ENCODE results near the gene ATP8B1.
"Not testable (repeated sequence)": the region's sequence is repeated elsewhere in the genome, so short reads cannot be mapped to it uniquely, and the experiment has no call there.

Gene ATP8B1

GRCh38 chr18:57803103-57803969, at the start of gene ATP8B1:
Gene ATP8B1, minus strand, starts transcription at chr18:57803315. Its CDS starts 71,508 bp downstream, at chr18:57731807.
- DNase-seq = no peak

GRCh38 chr18:57850063-57850462, 46.9 kb upstream of the ATP8B1 start:
- no peak for DNase-seq

GRCh38 chr18:57848374-57848773, 45.3 kb upstream of the ATP8B1 start:
- not testable (repeated sequence) for DNase-seq

GRCh38 chr18:57847431-57847830, 44.3 kb upstream of the ATP8B1 start:
- not testable (repeated sequence) for DNase-seq

GRCh38 chr18:57846258-57846657, 43.1 kb upstream of the ATP8B1 start:
- DNase-seq = no peak

- no peak for DNase-seq
Measured at GRCh38 chr18:57845605-57846074, 42.5 kb upstream of the ATP8B1 start.

- no peak for DNase-seq
Measured at GRCh38 chr18:57844319-57844718, 41.2 kb upstream of the ATP8B1 start.

GRCh38 chr18:57843386-57843785, 40.3 kb upstream of the ATP8B1 start:
- DNase-seq = no peak

- no peak for DNase-seq
Measured at GRCh38 chr18:57841568-57841967, 38.5 kb upstream of the ATP8B1 start.

GRCh38 chr18:57839942-57840381, 36.8 kb upstream of the ATP8B1 start:
- no peak for DNase-seq

- DNase-seq = no peak
Measured at GRCh38 chr18:57837917-57838548, 34.9 kb upstream of the ATP8B1 start.

GRCh38 chr18:57836557-57836956, 33.4 kb upstream of the ATP8B1 start:
- no peak for DNase-seq

- DNase-seq = no peak
Measured at GRCh38 chr18:57835904-57836303, 32.8 kb upstream of the ATP8B1 start.

- no peak for DNase-seq
Measured at GRCh38 chr18:57834616-57835015, 31.5 kb upstream of the ATP8B1 start.

- no peak for DNase-seq
Measured at GRCh38 chr18:57833441-57834101, 30.5 kb upstream of the ATP8B1 start.

- no peak for DNase-seq
Measured at GRCh38 chr18:57832730-57833129, 29.6 kb upstream of the ATP8B1 start.

GRCh38 chr18:57831597-57832377, 28.7 kb upstream of the ATP8B1 start:
- no peak for DNase-seq

- DNase-seq = no peak
Measured at GRCh38 chr18:57827646-57828045, 24.5 kb upstream of the ATP8B1 start.

- no peak for DNase-seq
Measured at GRCh38 chr18:57826252-57826651, 23.1 kb upstream of the ATP8B1 start.

- not testable (repeated sequence) for DNase-seq
Measured at GRCh38 chr18:57820583-57820982, 17.5 kb upstream of the ATP8B1 start.

- DNase-seq = no peak
Measured at GRCh38 chr18:57819671-57820460, 16.8 kb upstream of the ATP8B1 start.

- DNase-seq = no peak
Measured at GRCh38 chr18:57819119-57819518, 16.0 kb upstream of the ATP8B1 start.

Data from NCI-H187 (cell line).